ENCODE measurements around the gene STEAP1B. TPM values are rescaled to one million over a fixed set of nuclear protein-coding genes. Genes with fewer than 3 reads are reported as not detected.
"Not testable (repeated sequence)": the region's sequence is repeated elsewhere in the genome, so short reads cannot be mapped to it uniquely, and the experiment has no call there.

Gene STEAP1B
- total and polyA plus RNA-seq, 2 of the 4 experiments (the other 2 are of a cell fraction): 7.9 to 13.8 TPM

DNA sequence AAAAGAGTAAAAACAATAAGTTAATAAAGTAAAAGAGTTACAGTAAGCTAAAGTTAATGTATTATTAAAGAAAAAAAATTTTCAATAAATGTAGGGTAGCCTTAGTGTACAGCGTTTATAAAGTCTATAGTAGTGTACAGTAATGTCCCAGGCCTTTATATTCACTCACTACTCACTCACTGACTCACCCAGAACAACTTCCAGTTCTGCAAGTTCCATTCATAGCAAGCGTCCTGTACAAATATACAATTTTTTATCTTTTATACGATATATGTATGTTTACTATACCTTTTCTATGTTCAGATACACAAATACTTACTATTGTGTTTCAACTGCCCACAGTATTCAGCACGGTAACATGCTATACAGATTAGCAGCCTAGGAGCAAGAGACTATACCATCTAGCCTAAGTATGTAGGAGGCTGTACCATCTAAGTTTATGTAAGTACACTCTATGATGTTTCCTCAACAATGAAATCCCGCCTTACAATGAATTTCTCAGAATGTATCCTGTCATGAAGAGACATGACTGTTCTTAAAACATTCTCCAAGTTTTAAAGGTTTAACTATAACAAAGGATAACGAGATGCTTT lies 3.6 kb downstream of the STEAP1B start:
- H3K9ac ChIP-seq (ENCODE audit: low read depth, low read length); H4K5ac ChIP-seq (ENCODE audit: low read depth, low read length); H3K18ac ChIP-seq (ENCODE audit: low read depth, low read length); H3K36me3 ChIP-seq (ENCODE audit: control insufficient read depth, insufficient read depth, low read length); H4K8ac ChIP-seq (ENCODE audit: low read depth in 2 of 2, low read length in 2 of 2); H2AFZ ChIP-seq (replicated peaks; ENCODE audit: low read length, poor library complexity); H2BK120ac ChIP-seq (ENCODE audit: low read depth, low read length); H3K4me1 ChIP-seq (ENCODE audit: control insufficient read depth, insufficient read depth, low read length); H2AK9ac ChIP-seq (replicated peaks; ENCODE audit: low read depth, low read length, poor library complexity); H3K4ac ChIP-seq (ENCODE audit: low read depth, low read length); H2BK20ac ChIP-seq (ENCODE audit: low read depth, low read length); H2AK5ac ChIP-seq (ENCODE audit: low read depth, low read length); H3K27ac ChIP-seq (ENCODE audit: insufficient read depth, low read length); H4K91ac ChIP-seq (ENCODE audit: insufficient read depth, low read depth, low read length); H2BK15ac ChIP-seq (ENCODE audit: low read depth, low read length); H3K14ac ChIP-seq (replicated peaks; ENCODE audit: low read depth, low read length); H3K9me3 ChIP-seq (ENCODE audit: control insufficient read depth, insufficient read depth, low read length); H4K20me1 ChIP-seq (ENCODE audit: insufficient read depth, low read length); H3K27me3 ChIP-seq (ENCODE audit: control insufficient read depth, insufficient read depth, low read length); in situ Hi-C loops (cut with MboI; ENCODE audit: low sequenced_read_pairs); POLR2A ChIA-PET (ENCODE audit: unreplicated experiment); H3K79me1 ChIP-seq (ENCODE audit: low read depth in 1 of 2, low read length in 2 of 2); H3K9me1 ChIP-seq (ENCODE audit: insufficient read depth, low read length); intact Hi-C loops (cut with micrococcal nuclease); H3K56ac ChIP-seq (ENCODE audit: extremely low read depth, insufficient read depth, low read length); H3K23ac ChIP-seq (ENCODE audit: low read depth, low read length); BruUV-seq (replicated peaks); H3K4me3 ChIP-seq (ENCODE audit: insufficient read depth, low read depth, low read length): not testable (repeated sequence)
- H2BK5ac ChIP-seq (ENCODE audit: low read depth, low read length, poor library complexity, severe bottlenecking): peak overlapping the region; percentile 79
- CTCF ChIA-PET: interaction anchor here (1.3 kb wide), 1 partner anchor 386 kb away, joined by 6 read pairs; no protein-coding TSS in a partner anchor
- dilution Hi-C loops (cut with HindIII; ENCODE audit: low sequenced_read_pairs, unreplicated experiment): loop anchor here (25.0 kb wide), 1 partner anchor 384 kb away; no protein-coding TSS in a partner anchor
- 0 out of 2 replicates have a peak, but pooled peaks have one; percentile 26 for TF ChIP-seq FOS (IDR thresholded peaks at IDR 0.05; ENCODE audit: low read depth, low read length)
- peak; percentile 64 for DNase-seq
- peak; percentile 55 for ATAC-seq (ENCODE audit: low read depth)
- peak overlapping the region; percentile 29 for H3K4me2 ChIP-seq (ENCODE audit: low read depth, low read length)
- WGBS, 2 experiments (ENCODE audit: extremely low coverage in 2 of 2, insufficient read length in 1 of 2): no CpG with 5 or more reads among the region's 6 CpGs
